Kidney (tissue), 14 donors: Measurements from ENCODE around the gene LDLRAD3. TPM values are rescaled to one million over a fixed set of nuclear protein-coding genes. Genes with fewer than 3 reads are reported as not detected.

Experiments
- DNase-seq, 5 donors: peaks; one replicate each; pipeline ENCODE4 v3.0.0-alpha.2; 2013 to 2020
- FAIRE-seq: peaks from 2 replicates; lab custom pipeline; 2012; peaks lifted over from hg19 to GRCh38; lab: Jason Lieb, UNC
- H3K27ac ChIP-seq, 2 donors: one replicate each; pipeline ENCODE4 v1.7.0; 2013; ENCODE audit warnings: low read depth in 2 of 2, low read length in 2 of 2, inconsistent platforms in 1 of 2
- H3K27me3 ChIP-seq: one replicate; pipeline ENCODE4 v1.7.1; 2013; ENCODE audit warnings: low read length, inconsistent platforms; ENCODE audit not compliant: control insufficient read depth, insufficient read depth
- H3K36me3 ChIP-seq, 3 donors: one replicate each; pipeline versions ENCODE4 v1.7.0 to v1.7.1; 2013; ENCODE audit warnings: low read length in 3 of 3, control low read depth in 1 of 3, inconsistent platforms in 1 of 3; ENCODE audit not compliant: insufficient read depth in 3 of 3, control insufficient read depth in 2 of 3
- H3K4me1 ChIP-seq, 3 donors: one replicate each; pipeline versions ENCODE4 v1.7.0 to v1.7.1; 2013; ENCODE audit warnings: low read length in 3 of 3, inconsistent platforms in 1 of 3, low read depth in 1 of 3; ENCODE audit not compliant: control insufficient read depth in 2 of 3, insufficient read depth in 2 of 3
- H3K4me3 ChIP-seq, 3 donors: one replicate each; pipeline versions ENCODE4 v1.7.0 to v1.8.1; 2013; ENCODE audit warnings: low read length in 3 of 3, control low read depth in 1 of 3, inconsistent platforms in 1 of 3
- H3K9ac ChIP-seq, 3 donors: one replicate each; pipeline versions ENCODE4 v1.7.0 to v1.7.1; 2013; ENCODE audit warnings: low read length in 3 of 3, control low read depth in 1 of 3, inconsistent platforms in 1 of 3
- H3K9me3 ChIP-seq, 3 donors: one replicate each; pipeline versions ENCODE4 v1.7.0 to v1.7.1; 2013; ENCODE audit warnings: low read length in 3 of 3, control low read depth in 1 of 3, inconsistent platforms in 1 of 3; ENCODE audit not compliant: control insufficient read depth in 2 of 3, insufficient read depth in 1 of 3
- CTCF ChIP-seq: IDR thresholded peaks from 3 replicates; pipeline ENCODE4 v1.5.1; 2012; ENCODE audit warnings: mild to moderate bottlenecking, moderate library complexity, borderline replicate concordance; ENCODE audit not compliant: insufficient read depth; ENCODE audit errors: extremely low read depth
- intact Hi-C: fragments of 100-400 bp; cut with DNase I; formaldehyde crosslinking; loops from one replicate; pipeline ENCODE4 v1.11.1; 2022
- polyA plus RNA-seq: library from polyadenylated mRNA; stranded (reverse); fragments of 350-450 nt; fragmentation: Illumina TruSeq; extraction: RNeasy Lipid Tissue Mini Kit (QIAGEN cat#74804); gene quantifications from one replicate; pipeline ENCODE4 v1.2.3, GENCODE V29; 2014; ENCODE audit warnings: low read depth, low replicate concordance; ENCODE audit not compliant: insufficient read depth
- total RNA-seq: library from RNA; stranded (reverse); fragmentation: NEBNext Ultra II Directional; extraction: Animal tissue kit (Norgen Biotek cat#: 25700); gene quantifications from one replicate; pipeline ENCODE4 v1.2.1, GENCODE V29; 2021
- donor health status: control.
- donor health status: control.
- donor health status: control.
- donor health status: control.
- donor health status: control.
- donor health status: DM: yes; HTN: yes; CAD: no.
- donor health status: Normal renal cell carcinoma (clear cell type).

The LDLRAD3 gene
- total and polyA plus RNA-seq, 2 donors from 2014 or later: 1.2 to 14.2 TPM

DNA sequence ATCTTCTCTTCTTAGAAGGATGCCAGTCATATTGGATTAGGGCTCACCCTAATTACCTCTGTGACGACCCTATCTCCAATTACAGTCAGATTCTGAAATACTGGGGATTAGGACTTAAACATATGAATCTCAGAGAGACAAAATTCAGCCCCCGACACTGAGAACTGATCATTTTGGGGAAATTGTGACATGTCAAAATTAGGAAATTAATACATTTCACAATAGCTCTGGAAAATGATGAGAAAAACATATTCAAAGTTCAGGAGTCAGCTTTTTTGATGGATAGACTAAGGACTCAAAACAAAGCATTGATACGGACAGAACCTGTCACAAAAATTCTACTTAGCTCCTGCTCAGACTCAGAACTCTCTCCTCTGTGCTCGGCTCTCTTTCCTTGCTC is 304.6 kb downstream of the LDLRAD3 start:
- Histone ChIP-seq H3K4me3 (no peak overlapping the region), H3K27ac (no peak overlapping the region), H3K9me3 (no peaks in the 10 kb centered on the region), H3K36me3 (no peaks in the 10 kb centered on the region), H3K27me3 (no peaks in the 10 kb centered on the region), H3K9ac (no peak overlapping the region), H3K4me1 (peaks cover 0 to 6% (median 6%) of the 10 kb centered on the region in 3 donors)
- TF ChIP-seq CTCF: no peak
- FAIRE-seq: no peak
- no peak for DNase-seq
- intact Hi-C loops: no loop called here

- no peak for FAIRE-seq
- no peak overlapping the region for H3K9ac ChIP-seq
These were observed 305.4 kb downstream of the LDLRAD3 start for GRCh38 chr11:36249246-36249645.

DNA sequence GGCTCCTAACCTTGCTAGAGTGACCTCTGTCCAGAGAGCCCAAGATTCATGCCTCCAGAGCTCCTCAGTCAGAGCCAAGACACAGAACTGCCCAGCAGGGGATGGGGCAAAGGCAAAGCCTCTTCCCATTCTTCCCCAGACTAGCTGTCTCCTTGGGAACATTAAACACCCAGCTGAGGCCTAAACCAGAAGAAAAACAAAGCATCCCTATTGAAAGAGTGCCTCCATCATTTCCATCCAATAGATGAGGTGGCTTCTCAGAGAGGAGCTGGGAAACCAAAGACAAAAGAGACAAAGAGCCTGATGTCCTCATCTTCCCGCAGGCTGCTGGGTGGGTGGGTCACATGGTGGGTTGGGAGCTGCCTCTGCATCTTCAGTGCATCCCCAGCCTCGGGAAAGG is 308.0 kb downstream of the LDLRAD3 start:
- no peak overlapping the region for H3K9ac ChIP-seq
- intact Hi-C loops: no loop called here
- peaks cover 0 to 5% (median 0%) of the 10 kb centered on the region in 3 donors for H3K9me3 ChIP-seq
- H3K27ac ChIP-seq: no peak overlapping the region
- FAIRE-seq (no peak), DNase-seq (no peak)
- no peak for TF ChIP-seq CTCF
- no peak overlapping the region for H3K4me3 ChIP-seq
- H3K27me3 ChIP-seq: no peaks in the 10 kb centered on the region
- no peaks in the 10 kb centered on the region for H3K36me3 ChIP-seq
- peaks cover 0 to 6% (median 6%) of the 10 kb centered on the region in 3 donors for H3K4me1 ChIP-seq

More at GRCh38 chr11:36249246-36249645, 305.4 kb downstream of the LDLRAD3 start:
- Histone ChIP-seq H3K27ac (no peak overlapping the region), H3K4me1 (peaks cover 0 to 6% (median 6%) of the 10 kb centered on the region in 3 donors), H3K9me3 (no peaks in the 10 kb centered on the region), H3K36me3 (no peaks in the 10 kb centered on the region), H3K27me3 (no peaks in the 10 kb centered on the region), H3K4me3 (no peak overlapping the region)
- intact Hi-C loops: no loop called here
- peak in 1 of 5 donors; percentile 60 for DNase-seq
- no peak for TF ChIP-seq CTCF

GRCh38 chr11:36253238-36253637 is 309.4 kb downstream of the LDLRAD3 start:
- intact Hi-C loops: no loop called here
- Histone ChIP-seq H3K4me3 (no peak overlapping the region), H3K36me3 (no peaks in the 10 kb centered on the region), H3K27me3 (no peaks in the 10 kb centered on the region), H3K4me1 (peaks cover 0 to 6% (median 6%) of the 10 kb centered on the region in 3 donors), H3K27ac (no peak overlapping the region), H3K9ac (no peak overlapping the region), H3K9me3 (peaks cover 0 to 5% (median 0%) of the 10 kb centered on the region in 3 donors)
- DNase-seq: peak in 2 of 5 donors; percentile 33 to 52
- no peak for FAIRE-seq
- TF ChIP-seq CTCF: no peak
